OCI-LY3 (cell line): ENCODE data around the gene NFATC3.

Experiments
- EZH2phosphoT487 ChIP-seq: fragments of 200-600 bp; shearing (Covaris generic); IDR thresholded peaks from 2 replicates; pipeline ENCODE4 v1.6.1; 2018; ENCODE audit warnings: antibody characterized with exemption, mixed run types, low read depth
- TF ChIP-seq, protein P1 (sequence below): fragments of 200-600, 300-600 bp; sonication (generic); IDR thresholded peaks from 2 replicates; pipeline ENCODE4 v1.5.1; 2014; ENCODE audit warnings: antibody characterized with exemption, low read length, low read depth

DNA sequence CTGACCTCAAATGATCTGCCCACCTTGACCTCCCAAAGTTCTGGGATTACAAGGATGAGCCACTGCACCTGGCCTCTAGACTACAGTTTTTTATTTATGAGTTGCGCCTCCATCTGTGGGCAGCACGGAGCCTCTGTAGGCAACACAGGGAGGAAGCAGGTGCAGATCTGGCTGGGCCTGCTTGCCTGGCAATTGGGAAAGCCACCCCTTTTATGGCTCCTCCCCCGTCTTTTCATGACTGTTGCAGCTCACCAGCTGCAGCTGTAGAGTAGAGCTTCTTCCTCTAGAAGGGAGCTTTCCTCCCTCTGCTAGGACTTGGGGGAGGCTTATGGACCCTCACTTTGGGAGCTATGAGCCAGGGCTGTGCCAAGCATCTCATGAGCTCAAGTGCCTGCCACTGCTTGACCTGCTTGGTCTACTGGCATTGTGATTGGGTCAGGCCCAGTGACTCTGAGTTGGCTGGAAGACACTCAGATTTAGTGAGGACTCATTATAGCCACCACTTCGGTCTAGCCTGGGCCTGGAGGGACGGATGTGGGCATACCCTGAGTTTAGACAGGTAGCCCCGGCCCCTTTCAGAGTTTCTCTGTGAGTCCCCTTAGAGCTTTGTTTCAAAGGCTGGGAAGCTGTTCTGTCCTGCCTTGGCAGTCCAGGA lies 172.2 kb downstream of the NFATC3 start:
- TF ChIP-seq, protein P1, sequence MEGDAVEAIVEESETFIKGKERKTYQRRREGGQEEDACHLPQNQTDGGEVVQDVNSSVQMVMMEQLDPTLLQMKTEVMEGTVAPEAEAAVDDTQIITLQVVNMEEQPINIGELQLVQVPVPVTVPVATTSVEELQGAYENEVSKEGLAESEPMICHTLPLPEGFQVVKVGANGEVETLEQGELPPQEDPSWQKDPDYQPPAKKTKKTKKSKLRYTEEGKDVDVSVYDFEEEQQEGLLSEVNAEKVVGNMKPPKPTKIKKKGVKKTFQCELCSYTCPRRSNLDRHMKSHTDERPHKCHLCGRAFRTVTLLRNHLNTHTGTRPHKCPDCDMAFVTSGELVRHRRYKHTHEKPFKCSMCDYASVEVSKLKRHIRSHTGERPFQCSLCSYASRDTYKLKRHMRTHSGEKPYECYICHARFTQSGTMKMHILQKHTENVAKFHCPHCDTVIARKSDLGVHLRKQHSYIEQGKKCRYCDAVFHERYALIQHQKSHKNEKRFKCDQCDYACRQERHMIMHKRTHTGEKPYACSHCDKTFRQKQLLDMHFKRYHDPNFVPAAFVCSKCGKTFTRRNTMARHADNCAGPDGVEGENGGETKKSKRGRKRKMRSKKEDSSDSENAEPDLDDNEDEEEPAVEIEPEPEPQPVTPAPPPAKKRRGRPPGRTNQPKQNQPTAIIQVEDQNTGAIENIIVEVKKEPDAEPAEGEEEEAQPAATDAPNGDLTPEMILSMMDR = no peak
- TF ChIP-seq EZH2phosphoT487 = no peak
